Measurements from ENCODE around the gene TTC21A.

DNA sequence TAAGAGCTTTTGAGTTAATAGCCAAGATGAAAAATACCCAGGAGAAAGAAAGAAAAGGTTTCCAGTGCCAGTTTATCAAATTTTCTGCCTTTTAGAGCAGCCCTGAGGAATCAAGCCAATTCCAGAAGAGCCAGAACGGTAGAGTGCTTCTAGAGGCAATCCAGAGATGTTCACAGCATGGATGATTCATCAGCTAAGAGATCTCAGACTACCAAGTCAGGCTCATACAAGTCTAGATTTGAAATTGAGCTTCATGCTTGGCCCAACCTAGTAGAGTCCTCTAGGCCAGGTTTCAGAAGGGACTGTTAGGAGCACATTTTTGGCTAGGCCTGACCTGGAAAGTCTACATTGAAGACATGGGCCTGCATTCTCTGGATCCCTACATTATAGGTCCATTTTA is 40.2 kb upstream of the TTC21A start:
- no peak for TF ChIP-seq OSR1 (CRISPR knock-in tag; IDR thresholded peaks at IDR 0.05)
- no peak for TF ChIP-seq ARNTL (CRISPR knock-in tag; IDR thresholded peaks at IDR 0.05; ENCODE audit: borderline replicate concordance, low read depth)
- no peak for TF ChIP-seq CSDC2 (CRISPR knock-in tag; IDR thresholded peaks at IDR 0.05)
- no peak for TF ChIP-seq ZNF70 (CRISPR knock-in tag; IDR thresholded peaks at IDR 0.05)
- no peak for TF ChIP-seq PATZ1 (CRISPR knock-in tag; IDR thresholded peaks at IDR 0.05; ENCODE audit: borderline replicate concordance)
- TF ChIP-seq TOX (CRISPR knock-in tag; IDR thresholded peaks at IDR 0.05; ENCODE audit: borderline replicate concordance) = no peak
- TF ChIP-seq, protein P1, sequence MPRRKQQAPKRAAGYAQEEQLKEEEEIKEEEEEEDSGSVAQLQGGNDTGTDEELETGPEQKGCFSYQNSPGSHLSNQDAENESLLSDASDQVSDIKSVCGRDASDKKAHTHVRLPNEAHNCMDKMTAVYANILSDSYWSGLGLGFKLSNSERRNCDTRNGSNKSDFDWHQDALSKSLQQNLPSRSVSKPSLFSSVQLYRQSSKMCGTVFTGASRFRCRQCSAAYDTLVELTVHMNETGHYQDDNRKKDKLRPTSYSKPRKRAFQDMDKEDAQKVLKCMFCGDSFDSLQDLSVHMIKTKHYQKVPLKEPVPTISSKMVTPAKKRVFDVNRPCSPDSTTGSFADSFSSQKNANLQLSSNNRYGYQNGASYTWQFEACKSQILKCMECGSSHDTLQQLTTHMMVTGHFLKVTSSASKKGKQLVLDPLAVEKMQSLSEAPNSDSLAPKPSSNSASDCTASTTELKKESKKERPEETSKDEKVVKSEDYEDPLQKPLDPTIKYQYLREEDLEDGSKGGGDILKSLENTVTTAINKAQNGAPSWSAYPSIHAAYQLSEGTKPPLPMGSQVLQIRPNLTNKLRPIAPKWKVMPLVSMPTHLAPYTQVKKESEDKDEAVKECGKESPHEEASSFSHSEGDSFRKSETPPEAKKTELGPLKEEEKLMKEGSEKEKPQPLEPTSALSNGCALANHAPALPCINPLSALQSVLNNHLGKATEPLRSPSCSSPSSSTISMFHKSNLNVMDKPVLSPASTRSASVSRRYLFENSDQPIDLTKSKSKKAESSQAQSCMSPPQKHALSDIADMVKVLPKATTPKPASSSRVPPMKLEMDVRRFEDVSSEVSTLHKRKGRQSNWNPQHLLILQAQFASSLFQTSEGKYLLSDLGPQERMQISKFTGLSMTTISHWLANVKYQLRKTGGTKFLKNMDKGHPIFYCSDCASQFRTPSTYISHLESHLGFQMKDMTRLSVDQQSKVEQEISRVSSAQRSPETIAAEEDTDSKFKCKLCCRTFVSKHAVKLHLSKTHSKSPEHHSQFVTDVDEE (CRISPR knock-in tag; IDR thresholded peaks at IDR 0.05) = no peak
- TF ChIP-seq ZFP30 (CRISPR knock-in tag; IDR thresholded peaks at IDR 0.05) = no peak
- no peak for TF ChIP-seq RARB (CRISPR knock-in tag; IDR thresholded peaks at IDR 0.05)

All from SK-N-SH treated with all-trans-retinoic acid at 6 μM for 48 hours (cell line).